Stimulated activated CD8-positive, alpha-beta memory T cell treated with anti-CD3 and anti-CD28 coated beads, Interleukin-4, amount 100 ng/mL, for 48 hours (primary cell): ENCODE data around the gene CREM.

Experiments
- DNase-seq: peaks from one replicate; pipeline ENCODE4 v3.0.0-alpha.2; 2020

Gene CREM

DNA sequence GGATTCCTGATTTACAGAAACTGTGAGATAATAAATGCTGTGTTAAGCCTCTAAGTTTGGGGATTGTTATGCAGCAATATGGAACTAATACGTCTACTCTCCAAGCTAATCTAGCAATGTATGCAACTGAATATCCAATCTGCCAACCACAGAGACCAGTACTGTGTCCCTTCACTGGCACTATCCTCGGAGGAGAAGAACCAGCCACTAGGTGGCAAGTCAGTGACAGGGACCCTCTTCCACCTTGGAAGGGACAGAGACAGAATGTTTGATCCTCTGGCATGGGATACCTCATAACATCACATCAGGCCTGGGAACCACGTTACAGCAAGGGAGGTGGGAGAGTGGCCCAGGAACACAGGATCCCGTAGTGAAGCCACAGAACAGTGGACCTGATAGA is 96.4 kb downstream of the CREM start:
- no peak for DNase-seq

DNA sequence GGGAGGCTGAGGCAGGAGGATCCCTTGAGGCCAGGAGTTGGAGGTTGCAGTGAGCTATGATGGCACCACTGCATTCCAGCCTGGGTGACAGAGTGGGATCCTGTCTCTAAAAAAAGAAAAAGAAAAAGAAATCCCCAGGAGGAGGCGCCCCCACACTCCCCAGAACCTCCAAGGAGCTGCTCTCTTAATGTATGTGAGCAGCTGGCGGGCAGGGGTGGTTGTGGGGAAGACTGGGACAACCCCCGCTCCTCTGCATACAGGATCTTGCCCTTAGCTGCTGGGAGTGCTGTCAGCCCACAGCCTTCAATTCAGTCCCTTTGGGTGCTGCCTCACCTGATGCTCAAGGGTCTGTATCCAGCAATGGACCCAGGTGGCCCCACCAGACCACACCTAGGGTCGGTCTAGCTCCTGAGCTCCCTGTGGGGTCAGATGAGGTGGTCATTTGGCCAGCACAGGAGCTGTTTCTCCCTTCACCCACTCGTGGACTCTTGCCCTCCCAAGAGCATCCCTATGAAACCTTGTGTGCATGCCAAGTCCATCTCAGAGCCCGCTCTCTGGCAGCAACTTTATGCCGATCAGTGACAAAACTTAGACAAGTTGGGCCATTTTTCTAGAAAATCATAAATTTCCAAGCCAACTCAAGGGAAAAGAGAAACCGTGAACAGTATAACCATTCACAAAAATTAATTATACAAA is 97.5 kb downstream of the CREM start:
- DNase-seq, result no peak

DNA sequence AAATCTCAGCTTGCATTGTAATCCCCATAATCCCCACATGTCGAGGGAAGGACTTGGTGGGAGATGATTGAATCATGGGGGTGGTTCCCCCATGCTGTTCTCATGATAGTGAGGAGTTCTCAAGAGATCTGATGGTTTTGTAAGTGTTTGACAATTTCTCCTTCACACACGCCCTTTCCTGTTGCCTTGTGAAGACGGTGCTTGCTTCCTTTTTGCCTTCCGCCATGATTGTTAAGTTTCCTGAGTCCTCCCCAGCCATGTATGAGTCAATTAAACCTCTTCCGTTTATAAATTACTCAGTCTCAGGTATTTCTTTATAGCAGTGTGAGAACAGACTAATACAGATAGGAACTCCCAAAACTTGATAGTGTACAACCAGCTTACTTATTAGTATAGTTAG is 98.6 kb downstream of the CREM start:
- no peak for DNase-seq

DNA sequence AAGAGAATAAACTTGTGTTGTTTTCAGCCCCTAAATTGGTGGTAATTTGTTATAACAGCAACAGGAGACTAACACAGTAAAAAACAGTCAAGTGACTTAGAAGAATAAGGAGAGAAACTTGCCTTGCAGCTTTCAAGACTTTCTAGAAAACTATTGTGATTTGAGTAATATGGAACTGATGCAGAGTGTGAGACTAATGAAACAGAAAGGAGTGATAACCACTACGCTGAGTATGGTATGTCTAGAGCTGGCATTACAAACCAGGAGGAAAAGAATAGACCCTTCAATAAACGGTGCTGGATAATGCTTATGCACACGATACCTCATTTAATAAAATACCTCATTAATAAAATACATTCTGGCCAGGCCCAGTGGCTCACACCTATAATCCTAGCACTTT is 99.9 kb downstream of the CREM start:
- DNase-seq, result no peak

DNA sequence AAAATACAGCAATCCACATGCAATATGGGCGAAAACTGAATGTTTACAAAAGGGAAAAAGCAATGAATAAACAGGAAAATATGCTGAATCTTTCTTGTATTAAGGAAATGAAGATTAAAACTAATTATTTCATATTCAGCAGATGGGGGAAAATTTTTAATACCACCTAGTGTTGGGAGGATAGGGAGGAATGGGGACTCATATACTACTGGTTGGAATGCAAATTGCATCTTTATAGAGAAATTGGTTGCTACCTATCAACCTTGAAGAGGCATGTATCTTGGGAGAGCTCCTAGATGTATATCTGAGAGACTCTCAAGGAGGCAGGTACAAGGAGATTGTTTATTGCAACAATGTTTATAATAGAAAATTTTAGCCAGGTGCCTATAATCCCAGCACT is 101.4 kb downstream of the CREM start:
- no peak for DNase-seq

DNA sequence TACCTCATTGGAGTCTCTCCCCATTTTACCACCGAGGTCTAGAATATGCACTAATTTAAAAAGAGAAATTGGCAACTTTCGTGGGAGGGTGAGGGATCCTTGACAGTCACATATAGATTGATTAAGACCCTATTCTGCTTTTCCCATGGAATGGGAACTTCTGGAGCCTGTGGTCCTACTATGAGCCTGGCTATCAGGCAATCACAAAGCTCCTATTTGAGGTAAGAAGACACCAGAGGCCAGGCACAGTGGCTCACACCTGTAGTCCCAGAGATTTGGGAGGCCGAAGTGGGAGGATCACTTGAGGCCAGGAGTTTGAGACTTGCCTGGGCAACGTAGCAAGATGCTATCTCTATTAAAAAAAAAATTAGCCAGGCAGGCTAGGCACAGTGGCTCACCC is 105.0 kb downstream of the CREM start:
- no peak for DNase-seq

DNA sequence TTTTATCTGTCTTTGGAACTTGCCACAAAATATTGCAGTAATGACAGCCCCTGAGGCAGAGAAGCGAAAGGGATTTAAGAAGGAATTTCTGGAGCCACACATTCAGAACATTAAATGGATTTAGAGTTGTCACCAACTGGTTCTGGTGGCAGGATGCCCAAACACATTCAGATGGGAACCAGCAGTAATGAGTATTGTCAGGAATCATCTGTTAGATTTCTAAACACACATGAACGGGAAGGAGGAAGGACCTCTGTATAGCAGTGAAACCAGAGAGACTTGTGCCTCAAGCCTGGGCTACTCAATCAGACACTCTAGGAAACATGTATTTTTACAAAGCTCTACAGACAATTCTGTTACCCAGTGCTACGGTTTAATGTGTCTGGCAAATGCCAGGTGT is 105.9 kb downstream of the CREM start:
- no peak for DNase-seq

DNA sequence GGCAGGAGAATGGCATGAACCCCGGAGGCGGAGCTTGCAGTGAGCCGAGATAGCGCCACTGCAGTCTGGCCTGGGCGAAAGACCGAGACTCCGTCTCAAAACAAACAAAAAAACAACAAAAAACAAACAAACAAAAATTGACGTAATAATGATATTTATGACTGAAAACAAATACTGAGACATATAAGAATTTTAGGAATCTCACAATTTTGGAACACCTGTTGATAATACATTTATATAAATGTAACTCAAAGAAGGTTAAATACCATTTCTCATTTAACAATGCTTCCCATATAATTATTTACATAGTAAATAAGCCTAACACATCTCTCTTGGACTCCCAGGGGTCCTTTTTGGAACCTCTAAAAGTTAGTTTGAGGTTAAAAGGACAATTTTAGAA is 107.4 kb downstream of the CREM start:
- DNase-seq, result no peak

DNA sequence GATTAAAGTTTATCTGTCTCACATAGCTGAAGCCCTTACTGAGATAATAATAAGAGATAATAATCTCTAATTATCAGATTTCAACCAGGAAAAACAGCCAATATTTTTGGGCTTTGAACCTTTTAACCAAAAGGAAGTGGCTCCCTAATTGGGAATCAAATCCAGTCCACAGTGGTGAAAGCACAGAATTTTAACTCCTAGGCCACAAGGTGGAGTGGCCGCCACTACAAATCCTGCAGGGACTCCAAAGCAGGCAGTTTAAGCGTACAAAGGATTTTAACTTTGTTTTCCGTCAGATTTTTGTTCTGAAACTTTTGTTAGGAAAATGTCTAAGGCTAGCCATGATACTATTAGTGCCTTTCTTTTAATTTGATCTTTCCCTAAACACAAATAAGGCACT is 110.1 kb downstream of the CREM start:
- no peak for DNase-seq

DNA sequence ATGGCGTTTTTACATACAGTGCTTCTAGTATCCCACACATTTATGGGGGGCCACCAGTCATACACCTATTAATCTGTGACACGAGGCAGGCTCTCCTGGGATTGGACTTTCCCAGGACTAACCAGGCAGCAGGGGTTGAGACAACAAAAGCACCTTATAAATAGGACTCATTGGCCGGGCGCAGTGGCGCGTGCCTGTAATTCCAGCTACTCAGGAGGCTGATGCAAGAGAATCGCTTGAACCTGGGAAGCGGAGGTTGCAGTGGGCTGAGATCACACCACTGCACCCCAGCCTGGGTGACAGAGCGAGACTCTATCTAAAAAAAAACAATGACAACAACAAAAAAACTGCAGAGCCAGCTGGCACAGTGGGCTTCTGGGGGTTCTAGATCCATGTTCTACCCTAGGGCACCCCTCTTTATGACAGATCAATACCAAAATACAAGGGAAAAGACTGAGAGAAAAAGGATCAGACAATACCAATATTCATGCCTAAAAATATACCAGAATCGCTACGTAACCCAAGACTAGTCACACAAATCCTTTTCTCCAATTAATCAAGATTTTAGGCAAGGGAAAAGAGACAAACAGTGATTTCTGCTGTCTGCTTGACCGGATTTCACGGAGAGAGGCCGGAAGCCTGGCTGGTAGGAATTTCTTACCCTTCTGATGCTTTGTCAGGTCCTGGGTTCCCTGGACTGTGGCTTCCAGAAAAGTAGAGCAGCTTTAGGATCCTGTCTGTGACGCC is 111.3 kb downstream of the CREM start:
- no peak for DNase-seq

DNA sequence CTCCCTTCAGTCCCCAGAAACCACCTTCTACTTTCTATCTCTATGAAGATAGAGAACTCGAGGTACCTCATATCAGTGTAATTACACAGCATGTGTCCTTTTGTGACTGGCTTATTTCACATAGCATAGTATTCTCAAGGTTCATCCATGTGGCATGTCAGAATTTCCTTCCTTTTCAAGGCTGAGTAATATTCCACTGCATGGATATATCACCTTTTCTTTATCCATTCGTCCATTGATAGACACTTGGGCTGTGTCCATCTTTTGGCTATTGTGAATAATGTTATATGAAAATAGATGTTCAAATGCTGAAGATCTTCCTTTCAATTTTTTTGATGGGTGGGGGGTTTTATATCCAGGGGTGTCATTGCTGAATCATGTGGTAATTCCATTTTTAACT is 117.9 kb downstream of the CREM start:
- no peak for DNase-seq

DNA sequence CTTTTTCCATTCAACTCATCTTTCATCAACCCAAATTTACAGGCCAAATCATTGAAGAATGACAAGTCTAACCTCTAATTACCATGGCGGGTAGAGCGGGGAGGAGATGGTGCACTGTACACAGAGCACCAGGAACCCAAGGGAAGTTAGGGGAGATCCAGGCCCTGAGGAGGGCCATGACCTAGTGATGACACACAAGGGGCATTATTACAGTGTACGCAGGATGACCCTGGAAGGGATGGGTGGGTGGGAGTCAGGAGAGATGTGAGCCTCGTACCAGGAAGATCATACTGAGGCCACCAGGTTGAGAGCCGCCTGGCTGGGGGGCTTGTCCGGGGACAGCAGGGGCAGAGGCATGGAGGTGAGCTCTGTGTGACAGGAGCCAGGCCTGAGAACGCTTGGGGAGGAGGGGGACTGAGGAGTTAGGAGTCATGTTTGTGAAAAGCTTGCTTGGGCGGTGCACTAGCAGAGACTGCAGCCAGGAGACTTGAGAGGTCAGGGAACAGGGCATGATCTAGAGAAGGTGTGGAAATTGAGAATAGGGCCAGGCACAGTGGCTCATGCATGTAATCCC is 120.2 kb downstream of the CREM start:
- DNase-seq, result no peak

DNA sequence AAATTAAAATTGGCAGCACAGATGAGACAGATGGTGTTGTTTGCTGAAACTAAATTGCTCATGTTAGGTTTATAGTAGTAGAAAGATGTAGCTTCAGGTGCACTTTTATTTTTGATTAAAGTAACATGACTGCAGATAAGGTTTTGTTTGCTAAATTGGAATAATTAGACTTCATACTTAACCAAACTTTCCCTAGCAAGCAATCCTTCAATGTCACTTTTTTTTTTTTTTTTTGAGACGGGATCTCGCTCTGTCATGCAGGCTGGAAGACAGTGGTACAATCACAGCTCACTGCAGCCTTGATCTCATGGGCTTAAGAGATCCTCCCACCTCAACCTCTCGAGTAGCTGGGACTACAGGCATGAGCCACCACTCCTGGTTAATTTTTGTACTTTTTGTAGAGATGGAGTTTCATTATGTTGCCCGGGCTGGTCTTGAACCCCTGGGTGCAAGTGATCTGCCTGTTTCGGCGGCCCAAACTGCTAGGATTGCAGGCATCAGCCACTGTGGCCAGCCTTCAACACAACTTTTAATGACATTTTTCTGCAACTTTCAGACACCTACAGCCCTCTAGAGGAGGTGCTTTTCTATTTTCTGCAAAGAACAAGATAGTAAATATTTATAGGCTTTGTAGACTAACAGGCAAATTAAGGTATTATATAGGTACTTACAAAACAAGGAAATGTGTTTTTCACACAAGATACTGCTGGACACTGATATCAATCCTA is 124.9 kb downstream of the CREM start:
- DNase-seq, result no peak

DNA sequence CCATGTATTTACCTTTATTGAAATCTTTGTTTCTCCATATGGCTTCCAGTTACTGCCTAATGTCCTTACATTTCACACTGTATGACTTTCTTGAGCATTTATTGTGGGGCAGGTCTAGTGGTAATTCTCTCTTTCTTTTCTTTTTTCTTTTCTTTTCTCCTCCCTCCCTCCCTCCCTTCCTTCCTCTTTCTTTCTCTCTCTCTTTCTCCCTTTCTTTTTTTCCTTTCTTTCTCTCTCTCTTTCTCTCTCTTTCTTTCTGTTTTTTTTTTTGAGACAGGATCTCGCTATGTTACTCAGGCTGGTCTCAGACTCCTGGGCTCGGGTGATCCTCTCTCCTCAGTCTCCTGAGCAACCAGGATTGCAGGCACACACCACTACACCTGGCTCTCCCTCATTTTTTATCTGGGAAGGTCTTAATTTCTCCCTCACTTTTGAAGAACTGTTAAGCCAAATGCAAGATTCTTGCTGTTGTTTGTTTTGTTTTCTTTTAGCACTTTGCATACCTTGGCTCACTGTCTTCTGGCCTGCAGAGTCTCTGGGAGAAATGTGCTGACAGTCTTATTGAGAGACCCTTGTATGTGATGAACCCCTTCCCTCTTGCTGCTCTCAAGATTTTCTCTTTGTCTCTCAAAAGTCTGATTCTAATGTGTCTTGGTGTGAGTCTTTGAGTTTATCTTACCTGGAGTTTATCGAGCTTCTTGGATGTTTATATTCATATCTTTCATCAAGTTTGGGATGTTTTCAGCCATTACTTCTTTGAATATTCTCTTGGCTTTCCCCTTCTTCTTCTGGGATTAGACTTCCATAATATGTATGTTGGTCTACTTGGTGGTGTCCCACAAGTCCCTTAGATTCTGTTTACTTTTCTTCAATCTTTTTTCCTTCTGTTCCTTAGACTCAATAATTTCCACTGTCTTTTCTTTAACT is 130.7 kb downstream of the CREM start:
- no peak for DNase-seq

DNA sequence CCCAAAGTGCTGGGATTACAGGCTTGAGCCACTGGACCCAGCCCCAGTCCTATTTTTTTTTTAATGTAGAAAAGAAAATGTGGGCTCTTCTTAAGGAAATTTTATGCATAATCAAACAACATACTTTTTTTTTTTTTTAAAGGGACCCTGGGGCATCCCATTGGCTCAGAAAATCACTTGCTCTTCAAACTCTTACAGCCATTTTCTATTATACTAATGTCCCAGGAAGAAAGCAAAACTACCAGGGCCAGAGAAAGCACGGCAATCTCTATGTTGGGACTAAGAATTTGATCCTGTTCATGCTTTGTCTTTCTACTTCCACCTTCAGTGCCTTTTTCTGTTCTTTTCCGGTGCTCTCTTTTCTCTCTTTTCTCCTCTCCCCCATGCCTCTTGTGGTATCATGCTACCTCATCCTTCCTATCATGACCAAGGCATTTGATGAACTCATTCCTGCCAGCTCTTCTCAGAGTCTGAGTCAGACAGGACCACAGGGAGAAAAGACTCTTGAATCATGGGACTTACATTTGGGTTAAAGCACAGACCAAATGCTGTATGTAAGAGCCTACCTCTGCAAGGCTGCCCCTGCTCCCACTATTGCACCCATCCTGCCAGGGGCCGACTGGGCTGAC is 133.2 kb downstream of the CREM start:
- DNase-seq, result no peak

DNA sequence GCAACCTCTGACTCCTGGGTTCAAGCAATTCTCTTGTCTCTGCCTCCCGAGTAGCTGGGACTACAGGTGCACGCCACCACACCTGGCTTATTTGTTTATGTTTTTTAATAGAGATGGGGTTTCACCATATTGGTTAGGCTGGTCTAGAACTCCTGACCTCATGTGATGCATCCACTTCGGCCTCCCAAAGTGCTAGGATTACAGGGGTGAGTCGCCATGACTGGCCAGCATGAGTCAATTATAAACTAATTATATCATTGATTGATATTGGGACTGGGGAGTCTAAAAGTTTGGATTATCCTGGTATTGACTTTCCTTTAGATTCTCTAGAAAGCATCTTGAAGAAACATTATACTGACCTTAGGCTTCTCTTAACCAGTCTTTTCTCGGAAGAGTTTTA is 135.8 kb downstream of the CREM start:
- no peak for DNase-seq
